GM21447 (cell line): ENCODE measurements around the gene CDC25A.
A peak's percentile ranks its signal among the peaks of the same experiment; 100 is the strongest.

Experiments
- ATAC-seq: cut with Tn5 transposase; IDR thresholded peaks from one replicate; pipeline ENCODE4 v1.9.1; 2021; ENCODE audit not compliant: unreplicated experiment

The CDC25A gene

DNA sequence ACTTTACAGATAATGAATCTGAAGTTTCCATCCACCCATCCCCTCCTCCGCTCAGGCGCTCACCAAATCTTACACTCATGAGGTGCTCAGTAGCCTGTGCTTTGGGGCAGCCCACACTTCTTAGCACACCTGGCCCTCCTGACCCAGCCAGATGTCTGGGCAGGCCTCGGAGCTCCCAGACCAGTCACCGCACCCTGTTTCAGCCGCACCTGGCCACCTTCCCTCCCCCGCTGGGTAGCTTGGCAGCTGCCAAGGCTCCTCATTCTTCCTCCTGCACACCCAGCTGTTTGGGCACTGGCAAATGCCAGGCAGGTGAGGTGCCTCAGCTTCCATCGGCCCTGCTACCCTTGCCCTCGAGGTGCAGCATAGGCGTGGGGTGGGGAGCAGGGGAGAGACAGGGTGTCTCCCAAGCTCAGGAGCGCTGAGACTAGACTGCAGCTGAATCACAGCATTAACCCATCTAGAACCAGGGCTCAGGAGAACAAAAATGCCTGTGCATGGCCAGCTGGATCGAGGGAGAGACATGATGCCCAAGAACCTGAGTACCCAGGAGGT, 45.8 kb downstream of the CDC25A start:
- no peak for ATAC-seq

DNA sequence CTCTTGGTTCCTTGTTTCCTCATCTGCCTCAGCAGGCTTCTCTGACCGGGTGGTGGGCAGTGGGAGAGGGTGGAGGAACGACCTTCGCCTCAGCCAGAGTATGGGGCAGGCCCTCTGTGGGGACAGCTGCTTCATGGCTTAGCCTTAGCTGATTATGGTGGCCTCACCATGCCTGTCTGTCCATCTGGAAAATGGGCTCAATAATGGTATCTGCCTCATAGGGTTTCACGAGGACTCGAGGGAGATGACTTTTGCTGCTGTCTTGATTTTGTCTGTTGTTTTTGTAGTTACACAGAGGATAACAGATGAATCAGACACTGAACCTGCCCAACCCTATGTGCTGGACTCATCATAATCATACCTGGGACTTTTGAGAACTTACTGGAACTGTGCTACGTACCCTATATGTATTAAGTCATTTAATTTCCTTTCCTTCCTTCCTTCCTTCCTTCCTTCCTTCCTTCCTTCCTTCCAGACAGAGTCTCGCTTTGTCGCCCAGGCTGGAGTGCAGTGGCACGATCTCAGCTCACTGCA, 46.5 kb downstream of the CDC25A start:
- no peak for ATAC-seq

DNA sequence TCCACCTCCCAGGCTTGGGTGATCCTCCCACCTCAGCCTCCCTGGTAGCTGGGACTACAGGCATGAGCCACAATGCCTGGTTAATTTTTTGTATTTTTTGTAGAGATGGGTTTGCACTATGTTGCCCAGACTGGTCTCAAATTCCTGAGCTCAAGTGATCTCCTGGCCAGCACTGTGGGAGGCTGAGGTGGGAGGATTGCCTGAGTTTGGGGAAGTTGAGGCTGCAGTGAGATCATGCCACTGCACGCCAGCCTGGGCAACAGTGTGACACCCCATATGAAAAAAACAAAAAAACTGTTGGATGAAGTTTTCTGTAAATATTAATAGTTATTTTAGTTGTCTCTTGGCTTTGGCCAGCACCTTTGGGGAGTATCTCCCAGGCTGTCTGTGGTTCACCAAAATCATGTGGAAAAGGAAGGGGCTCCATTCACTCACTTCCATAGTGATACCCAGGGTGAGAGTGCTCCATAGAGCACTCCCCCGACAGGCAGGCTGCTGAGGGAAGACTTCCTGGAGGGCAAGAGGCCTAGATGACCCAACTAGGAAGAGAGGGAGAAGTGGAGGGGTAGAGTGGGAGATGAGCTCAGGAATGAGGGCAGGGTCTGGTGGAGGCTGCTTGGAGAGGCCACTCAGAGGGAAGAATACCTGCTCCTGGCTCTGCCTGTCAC, 47.1 kb downstream of the CDC25A start:
- no peak for ATAC-seq

DNA sequence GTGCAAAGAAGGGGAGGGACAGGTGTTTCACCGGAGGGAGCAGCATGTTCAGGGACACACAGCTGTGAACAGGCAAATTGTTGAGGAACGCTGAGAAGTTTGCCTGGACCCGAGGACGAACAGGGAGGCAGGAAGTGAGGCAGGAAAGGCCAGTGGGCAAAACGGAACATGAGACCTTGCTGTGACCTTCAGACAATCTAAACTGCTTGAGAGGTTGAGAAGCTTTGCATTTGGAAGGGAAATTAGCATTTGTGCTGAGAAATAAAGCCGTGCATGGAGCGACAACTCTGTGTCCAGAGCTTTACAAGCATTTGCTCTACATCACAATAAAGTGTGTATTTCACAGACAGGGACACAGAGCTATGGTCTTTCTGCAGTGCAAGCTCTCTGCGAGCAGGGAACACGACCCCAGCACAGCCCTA, 47.9 kb downstream of the CDC25A start:
- no peak for ATAC-seq

DNA sequence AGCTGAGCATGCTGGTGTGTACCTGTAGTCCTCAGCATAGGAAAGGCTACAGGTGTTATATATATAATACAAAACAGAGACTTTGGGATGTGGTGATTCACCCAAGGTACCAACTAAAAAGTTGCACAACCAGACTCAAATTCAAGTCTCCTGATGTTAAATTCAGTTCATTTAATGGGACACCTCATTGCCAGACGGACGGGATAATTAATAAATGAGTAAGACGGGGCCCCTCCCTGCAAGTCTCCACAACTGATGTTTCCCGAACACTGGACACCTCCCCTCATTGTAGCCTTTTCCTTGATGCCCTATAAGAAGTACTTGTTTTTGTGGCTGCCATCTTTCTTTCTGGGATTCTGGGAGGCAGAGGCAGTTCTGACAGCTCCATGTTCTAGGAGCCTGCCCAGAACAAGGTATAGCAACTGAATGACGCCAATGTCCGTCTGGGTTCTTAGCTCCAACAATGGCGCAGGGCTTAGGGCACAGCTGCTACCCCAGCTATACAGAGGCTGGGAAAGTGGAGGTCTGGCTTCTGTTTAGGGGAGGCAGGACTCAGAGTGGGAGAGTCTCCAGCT, 50.7 kb downstream of the CDC25A start:
- no peak for ATAC-seq

DNA sequence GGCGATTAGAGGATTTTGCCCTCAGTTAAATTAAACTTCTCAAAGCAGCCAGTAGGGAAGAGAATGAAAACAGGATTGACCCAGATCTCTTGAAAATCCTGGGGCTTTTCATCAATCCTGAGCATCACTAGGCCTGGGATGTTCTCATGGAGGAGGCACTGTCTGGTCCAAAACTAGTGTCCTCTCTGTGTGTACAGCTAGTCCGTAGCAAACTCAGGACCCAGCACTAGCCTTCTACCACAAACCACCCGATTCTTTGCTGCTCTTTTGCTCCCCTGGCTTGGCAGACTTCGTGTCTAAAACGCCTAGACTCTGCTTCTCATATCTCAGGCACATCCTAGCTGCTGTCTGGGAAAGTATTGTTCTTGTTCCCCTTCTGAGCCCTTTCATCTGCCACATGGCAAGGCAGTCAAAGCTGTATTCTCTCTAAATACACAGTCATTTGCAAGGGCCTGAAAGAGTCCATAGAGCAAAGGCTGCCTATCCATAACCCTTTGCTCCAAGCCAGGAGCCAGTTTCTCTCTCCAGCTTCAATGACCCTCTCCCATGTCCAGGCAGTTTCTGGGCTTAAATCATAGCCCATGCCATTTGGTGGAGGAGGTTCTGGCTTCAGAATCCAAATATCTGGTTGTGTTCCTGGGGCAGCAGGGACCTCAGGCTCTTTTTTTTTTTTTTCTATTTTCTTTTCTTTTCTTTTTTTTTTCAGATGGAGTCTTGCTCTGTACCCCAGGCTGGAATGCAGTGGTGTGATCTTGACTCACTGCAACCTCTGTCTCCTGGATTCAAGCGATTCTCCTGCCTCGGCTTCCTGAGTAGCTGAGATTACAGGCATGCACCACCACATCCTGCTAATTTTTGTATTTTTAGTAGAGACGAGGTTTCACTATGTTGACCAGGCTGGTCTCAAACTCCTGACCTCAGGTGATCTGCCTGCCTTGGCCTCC, 52.4 kb downstream of the CDC25A start:
- ATAC-seq: no peak

DNA sequence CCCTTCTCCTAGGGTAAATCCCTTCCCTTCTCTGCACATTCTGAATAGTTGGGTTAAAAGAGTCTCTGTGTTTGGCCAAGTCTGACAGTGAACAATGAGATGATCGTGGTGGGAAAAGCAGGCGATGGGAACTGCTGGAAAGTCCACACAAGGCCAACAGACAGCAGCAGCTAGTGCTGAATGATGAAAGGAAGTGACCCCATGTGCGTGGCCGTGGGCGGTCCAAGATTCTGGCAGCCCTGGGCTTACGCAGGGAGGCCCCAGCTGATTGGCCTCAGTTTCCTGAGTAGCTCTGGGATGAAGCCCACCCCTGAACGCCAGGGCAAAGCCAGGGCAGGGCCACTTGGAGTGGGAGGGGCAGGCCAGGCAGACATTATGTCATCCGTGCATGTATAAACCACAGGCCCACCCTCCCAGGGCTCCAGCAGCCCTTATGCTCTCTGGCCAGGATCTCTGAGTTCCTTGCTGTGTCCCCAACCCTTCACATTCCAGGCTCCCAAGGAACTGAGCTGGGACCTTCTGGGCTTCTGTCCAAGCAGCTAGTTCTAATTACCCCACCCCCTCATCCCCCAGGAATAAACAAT, 57.8 kb downstream of the CDC25A start:
- no peak for ATAC-seq

DNA sequence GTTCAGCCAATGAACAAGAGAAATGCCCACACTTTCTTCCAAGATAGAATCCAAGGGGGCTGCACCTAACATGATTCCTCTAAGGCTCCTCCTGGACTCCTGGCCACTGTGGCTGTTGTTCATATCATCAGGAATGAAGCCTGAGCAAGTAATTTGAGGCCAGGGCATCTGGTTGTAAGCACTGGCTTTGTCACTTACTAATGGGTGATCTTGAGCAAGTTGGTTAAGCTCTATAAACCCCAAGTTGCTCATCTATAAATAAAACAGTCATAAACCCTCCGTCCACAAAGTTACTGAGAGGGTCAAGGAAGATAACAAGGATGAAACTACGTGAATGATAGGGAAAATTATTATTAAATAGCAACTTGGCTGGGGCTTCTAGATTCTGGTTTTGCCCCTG, 58.3 kb downstream of the CDC25A start:
- ATAC-seq: no peak

DNA sequence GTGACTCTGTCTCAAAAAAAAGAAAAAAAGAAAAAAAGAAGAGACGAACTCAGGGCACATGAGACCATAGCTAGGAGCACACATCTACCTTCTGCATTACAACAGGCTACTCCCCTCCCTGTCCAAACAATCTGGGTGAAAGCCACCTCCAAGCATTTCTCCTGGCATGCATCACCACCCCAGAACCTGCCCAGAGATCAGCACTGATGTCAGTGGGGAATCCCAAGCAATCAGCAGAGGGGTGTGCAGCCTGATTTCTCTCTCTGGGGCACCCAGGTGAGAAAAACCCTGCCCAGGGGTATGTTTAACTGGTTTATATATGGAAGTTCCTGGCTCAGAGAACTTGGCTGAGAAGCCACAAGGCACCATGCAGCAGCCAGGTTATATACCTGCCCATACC, 59.4 kb downstream of the CDC25A start:
- no peak for ATAC-seq

DNA sequence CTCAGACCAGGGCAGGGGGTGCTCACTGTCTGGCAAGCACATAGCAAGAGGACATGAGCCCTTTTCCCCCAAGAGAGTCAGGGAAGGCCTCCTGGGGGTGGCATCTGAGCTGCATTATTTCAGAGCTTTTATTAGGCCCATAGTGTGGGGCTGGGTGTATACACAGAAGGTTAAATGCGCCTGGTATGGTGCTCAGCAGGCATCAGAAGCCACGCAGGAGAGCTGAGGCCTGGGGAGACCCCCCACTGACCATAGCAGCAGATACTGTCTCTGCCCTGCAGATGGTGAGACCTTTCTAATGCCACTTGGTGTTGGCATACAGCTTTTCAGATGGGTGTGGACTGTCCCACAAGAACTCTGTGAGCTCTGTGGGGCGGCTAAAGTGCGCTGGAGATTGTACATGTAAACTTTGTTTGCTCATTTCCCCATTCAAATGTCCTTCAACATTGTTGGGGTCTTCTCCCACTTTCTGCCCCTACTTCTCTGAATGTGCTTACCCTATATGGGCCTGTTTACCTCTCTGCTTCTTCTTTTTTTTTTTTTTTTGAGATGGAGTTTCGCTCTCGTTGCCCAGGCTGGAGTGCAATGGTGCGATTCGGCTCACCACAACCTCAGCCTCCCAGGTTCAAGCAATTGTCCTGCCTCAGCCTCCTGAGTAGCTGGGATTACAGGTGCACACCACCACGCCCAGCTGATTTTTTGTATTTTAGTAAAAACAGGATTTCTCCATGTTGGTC, 62.2 kb downstream of the CDC25A start:
- no peak for ATAC-seq

DNA sequence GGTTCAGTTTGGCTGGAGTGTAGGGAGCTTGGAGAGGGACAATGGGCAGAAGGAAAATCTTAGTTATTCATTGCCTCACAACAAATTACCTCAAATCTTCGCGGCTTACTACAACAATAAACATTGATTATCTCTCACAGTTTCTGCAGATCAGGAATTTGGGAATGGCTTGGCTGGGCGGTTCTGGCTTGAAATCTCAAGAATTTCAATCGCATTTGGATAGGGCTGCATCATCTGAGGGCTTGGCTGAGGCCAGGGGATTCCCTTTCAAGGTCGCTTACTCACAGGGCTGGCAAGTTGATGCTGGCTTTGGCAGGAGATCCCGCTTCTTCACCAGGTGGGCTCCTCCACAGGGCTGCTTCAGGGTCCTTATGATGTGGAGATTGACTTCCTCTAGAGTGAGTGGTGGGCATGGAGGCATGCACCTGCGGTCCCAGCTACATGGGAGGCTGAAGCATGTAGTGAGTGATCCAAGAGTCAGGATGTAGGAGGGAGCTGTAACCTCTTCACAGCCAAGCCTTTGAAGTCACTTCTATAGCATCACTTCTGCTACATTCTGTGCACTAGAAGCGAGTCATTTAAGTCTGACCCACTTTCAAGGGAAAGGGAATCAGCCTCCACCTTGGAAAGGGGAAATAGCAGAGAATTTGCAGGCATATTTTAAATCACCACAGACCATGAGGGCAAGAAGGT, 63.1 kb downstream of the CDC25A start:
- no peak for ATAC-seq

DNA sequence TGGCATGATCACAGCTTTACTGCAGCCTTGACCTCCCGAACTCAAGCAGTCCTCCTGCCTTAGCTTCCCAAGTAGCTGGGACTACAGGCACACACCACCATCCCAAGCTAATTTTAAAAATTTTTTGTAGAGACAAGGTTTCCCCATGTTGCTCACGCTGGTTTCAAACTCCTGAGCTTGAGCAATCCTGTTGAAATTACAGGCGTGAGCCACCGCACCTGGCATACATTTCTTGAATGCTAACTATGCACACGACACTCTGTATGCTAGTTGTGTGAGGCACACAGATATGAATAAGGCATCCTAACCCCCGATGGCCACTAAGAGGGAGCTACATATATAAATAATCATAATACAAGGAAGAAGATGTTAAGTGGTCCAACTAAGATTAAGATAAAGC, 64.9 kb downstream of the CDC25A start:
- no peak for ATAC-seq

DNA sequence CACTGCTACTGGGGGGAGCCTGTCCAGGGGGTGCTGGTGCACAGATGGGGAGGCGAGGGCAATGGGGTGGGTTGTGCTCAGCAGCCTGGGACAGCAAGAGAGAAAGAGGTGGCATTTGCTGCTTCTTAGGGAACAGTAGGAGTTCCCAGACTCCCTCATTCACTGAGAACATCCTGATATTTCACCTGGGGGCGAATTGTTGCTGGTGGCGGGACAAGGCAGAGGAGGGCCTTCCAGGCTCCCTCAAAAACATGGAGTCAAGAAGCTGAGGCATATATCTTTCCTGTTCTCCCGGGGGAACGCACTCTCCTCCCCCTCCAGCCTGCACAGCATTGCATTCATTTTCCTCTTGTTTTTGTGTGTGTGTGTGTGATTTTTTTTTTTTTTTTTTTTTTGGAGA, 65.7 kb downstream of the CDC25A start:
- no peak for ATAC-seq

DNA sequence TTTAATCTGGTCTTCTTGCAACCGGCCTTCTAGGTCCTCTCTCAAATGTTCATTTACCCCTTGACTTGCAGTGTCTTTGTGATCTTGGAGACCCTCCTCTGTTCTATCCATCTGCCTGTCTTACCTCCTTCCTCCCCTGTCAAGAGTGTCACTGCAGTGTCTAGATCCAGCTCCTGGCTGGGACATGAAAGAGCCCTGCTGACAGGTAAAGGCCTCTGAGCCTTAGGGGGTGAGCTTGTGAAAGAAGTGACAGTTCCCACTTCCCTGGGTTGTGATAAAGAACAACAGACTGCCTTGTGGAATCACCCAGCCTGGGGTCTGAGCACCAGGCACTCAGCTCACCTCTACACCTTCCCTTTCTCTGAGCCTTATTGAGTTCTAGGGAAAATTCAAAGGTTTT, 68.0 kb downstream of the CDC25A start:
- no peak for ATAC-seq

DNA sequence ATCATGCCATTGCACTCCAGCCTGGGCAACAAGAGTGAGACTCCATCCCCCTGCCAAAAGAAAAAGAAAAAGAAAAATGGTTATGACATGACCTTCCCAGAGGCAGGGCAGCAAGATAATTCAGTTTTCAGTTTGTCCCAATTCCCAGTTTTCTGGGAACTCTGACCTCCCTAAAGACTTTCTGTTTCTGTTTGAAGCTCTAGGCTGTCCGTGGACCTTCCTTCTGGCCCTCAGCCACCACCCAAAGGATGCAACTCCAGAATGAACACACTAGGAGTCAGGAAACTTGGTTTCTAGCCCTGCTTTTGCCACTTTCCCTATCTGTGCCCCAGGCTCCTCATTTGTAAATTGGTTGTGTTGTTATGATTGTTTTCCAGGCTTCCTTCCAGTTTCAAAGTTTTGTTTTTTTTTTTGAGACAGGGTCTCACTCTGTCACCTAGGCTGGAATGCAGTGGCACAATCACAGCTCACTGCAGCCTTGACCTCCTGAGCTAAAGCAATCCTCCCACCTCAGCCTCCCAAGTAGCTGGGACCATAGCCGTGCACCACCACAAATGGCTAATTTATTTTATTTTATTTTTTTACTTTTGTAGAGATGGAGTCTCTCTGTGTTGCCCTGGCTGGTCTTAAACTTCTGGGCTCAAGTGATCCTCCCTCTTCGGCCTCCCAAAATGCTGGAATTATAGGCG, 68.6 kb downstream of the CDC25A start:
- ATAC-seq: no peak

DNA sequence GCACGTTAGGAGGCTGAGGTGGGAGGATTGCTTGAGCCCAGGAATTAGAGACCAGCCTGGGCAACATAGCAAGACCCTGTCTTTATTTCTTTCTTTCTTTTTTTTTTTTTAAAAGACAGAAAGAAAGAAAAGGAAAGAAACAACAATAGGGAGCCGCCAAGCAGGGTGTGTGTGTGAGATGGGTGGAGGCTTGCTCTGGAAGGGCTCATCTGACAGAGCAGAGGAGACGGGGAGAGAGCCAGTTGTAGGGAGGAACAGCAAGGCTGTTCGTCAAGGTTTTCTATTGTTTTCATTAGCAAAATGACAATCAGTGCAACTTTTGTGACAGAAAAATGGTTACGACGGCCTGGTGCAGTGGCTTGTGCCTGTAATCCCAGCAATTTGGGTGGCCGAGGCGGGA, 69.3 kb downstream of the CDC25A start:
- no peak for ATAC-seq

DNA sequence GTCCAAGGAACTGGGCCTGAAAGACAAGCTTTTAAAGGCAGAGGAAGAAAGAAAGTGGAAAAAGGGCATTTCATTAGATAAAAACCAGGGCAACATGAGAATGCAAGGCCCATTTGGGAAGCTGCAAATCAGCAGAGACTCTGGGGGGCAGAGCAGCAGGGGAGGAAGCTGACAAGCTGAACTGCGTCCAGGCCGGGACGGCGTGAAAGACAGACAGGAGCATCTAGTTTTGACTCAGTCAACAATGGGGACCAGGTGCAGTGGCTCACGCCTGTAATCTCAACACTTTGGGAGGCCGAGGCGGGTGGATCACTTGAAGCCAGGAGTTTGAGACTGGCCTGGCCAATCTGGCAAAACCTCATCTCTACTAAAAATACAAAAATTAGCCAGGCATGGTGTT, 69.9 kb downstream of the CDC25A start:
- no peak for ATAC-seq

DNA sequence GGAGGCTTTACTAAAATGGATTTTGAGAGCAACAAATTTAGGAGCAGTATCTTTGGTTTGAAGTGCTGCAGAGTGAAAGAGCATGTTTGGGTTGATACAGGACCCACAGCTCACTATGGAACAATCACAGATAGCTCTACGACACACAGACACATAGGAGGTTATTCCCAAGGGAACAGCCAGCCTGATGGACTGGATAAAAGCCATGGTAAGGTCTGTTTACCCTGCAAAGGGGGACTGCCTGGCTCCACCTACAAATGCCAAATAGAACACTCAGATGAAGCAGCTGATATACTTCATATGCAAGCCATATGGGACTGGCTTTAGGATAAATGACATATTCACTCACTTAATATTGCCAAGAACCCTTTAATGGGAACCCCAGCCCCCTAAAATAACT, 75.4 kb downstream of the CDC25A start:
- ATAC-seq: no peak

DNA sequence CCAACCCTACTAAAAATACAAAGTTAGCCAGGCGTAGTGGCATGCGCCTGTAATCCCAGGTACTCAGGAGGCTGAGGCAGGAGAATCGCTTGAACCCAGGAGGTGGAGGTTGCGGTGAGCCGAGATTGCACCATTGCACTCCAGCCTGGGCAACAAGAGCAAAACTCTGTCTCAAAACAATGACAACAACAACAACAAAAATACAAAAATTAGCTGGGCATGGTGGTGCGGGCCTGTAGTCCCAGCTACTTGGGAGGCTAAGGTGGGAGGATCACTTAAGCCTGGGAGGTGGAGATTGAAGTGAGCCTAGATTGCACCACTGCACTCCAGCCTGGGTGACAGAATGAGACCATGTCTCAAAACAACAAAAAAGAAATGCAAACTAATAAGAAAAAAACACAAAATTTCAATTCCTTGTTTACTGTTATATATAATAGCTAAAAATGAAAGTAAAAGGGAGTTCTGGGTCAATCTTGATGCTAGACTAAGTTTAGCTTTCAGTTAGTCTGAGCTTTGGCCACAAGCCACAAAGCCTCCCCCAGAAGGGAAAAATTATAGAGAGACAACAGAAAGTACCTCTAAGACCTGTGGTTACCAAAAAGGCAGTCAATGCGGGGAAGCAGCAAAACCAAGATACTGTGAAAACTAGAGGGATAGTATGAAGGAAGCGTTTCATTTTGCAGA, 76.0 kb downstream of the CDC25A start:
- peak; percentile 98 for ATAC-seq
